Hepatocyte (in vitro differentiated cells): ENCODE measurements around the gene DYSF. TPM values are rescaled to one million over a fixed set of nuclear protein-coding genes. Genes with fewer than 3 reads are reported as not detected.

Experiments used
- DNase-seq: peaks from one replicate; pipeline ENCODE4 v3.0.0-alpha.2; 2016; ENCODE audit warnings: low spot score
- H2AFZ ChIP-seq: fragments of 200-600 bp; sonication (generic); 2 replicates; pipeline ENCODE4 v1.6.0; 2016; ENCODE audit warnings: antibody characterized with exemption, mild to moderate bottlenecking
- H3K27ac ChIP-seq: fragments of 200-600 bp; sonication (generic); 2 replicates; pipeline ENCODE4 v1.5.1; 2016; ENCODE audit warnings: mild to moderate bottlenecking
- H3K27me3 ChIP-seq: fragments of 200-600 bp; sonication (generic); 2 replicates; pipeline ENCODE4 v1.6.1; 2016
- H3K36me3 ChIP-seq: fragments of 200-600 bp; sonication (generic); replicated peaks from 2 replicates; pipeline ENCODE4 v1.5.1; 2016; ENCODE audit warnings: low read depth; ENCODE audit not compliant: insufficient read depth
- H3K4me1 ChIP-seq: fragments of 200-600 bp; sonication (generic); 2 replicates; pipeline ENCODE4 v1.5.1; 2016; ENCODE audit warnings: mild to moderate bottlenecking, moderate library complexity; ENCODE audit not compliant: insufficient read depth
- H3K4me2 ChIP-seq: fragments of 200-600 bp; sonication (generic); 2 replicates; pipeline ENCODE4 v1.6.0; 2016
- H3K4me3 ChIP-seq: fragments of 200-600 bp; sonication (generic); 2 replicates; pipeline ENCODE4 v1.5.1; 2016; ENCODE audit warnings: mild to moderate bottlenecking
- H3K79me2 ChIP-seq: fragments of 200-600 bp; sonication (generic); 2 replicates; pipeline ENCODE4 v1.6.0; 2017; ENCODE audit warnings: mild to moderate bottlenecking
- H3K9me2 ChIP-seq: fragments of 200-600 bp; sonication (generic); replicated peaks from 2 replicates; pipeline ENCODE4 v1.6.0; 2017; ENCODE audit warnings: mild to moderate bottlenecking; ENCODE audit not compliant: insufficient read depth
- H3K9me3 ChIP-seq: fragments of 200-600 bp; sonication (generic); 2 replicates; pipeline ENCODE4 v1.5.1; 2016; ENCODE audit warnings: low read depth, mild to moderate bottlenecking
- H4K20me1 ChIP-seq: fragments of 200-600 bp; sonication (generic); 2 replicates; pipeline ENCODE4 v1.6.0; 2016; ENCODE audit warnings: mild to moderate bottlenecking; ENCODE audit not compliant: insufficient read depth, poor library complexity, severe bottlenecking
- CTCF ChIP-seq: fragments of 200-600 bp; sonication (generic); IDR thresholded peaks from 2 replicates; pipeline ENCODE4 v1.5.1; 2016; ENCODE audit warnings: antibody characterized with exemption, mild to moderate bottlenecking; ENCODE audit not compliant: poor library complexity
- EZH2 ChIP-seq: fragments of 200-600 bp; sonication (generic); IDR thresholded peaks from 2 replicates; pipeline ENCODE4 v1.6.1; 2016; ENCODE audit warnings: antibody characterized with exemption, mild to moderate bottlenecking, borderline replicate concordance
- EZH2phosphoT487 ChIP-seq: fragments of 200-600 bp; sonication (generic); IDR thresholded peaks from one replicate; pipeline ENCODE4 v1.6.1; 2018; ENCODE audit warnings: antibody characterized with exemption, mild to moderate bottlenecking, low read depth, moderate library complexity; ENCODE audit not compliant: unreplicated experiment, severe bottlenecking
- WGBS: methylation state at CpG from one replicate; pipeline ENCODE4 v1.1.6; 2016; ENCODE audit warnings: low lambda C conversion rate; ENCODE audit errors: missing lambda C conversion rate; 5-methylcytosine and 5-hydroxymethylcytosine counted together
- polyA plus RNA-seq: library from polyadenylated mRNA; unstranded; fragments of >200 nt; fragmentation: Nextera tagmentation; extraction: Ambion mirVana; gene quantifications from 2 replicates; pipeline ENCODE4 v1.2.1, GENCODE V29; 2016
- total RNA-seq: library from RNA; depleted of rRNA; stranded (reverse); fragments of >200 nt; gene quantifications from 2 replicates; pipeline ENCODE4 v1.2.3, GENCODE V29; 2014

DYSF gene
- total and polyA plus RNA-seq, 2 experiments from 2014 or later: 0.25 to 0.90 TPM

- no peak for DNase-seq
- no peaks in the 10 kb centered on the region for H4K20me1 ChIP-seq
- H3K4me1 ChIP-seq: no peaks in the 10 kb centered on the region
- H2AFZ ChIP-seq: no peak overlapping the region
- no peak overlapping the region for H3K27ac ChIP-seq
- no peaks in the 10 kb centered on the region for H3K9me2 ChIP-seq
- no peak overlapping the region for H3K4me2 ChIP-seq
- no peaks in the 10 kb centered on the region for H3K36me3 ChIP-seq
- WGBS: 97% methylated on average over 8 of the region's 8 CpGs
- H3K9me3 ChIP-seq: no peaks in the 10 kb centered on the region
- H3K4me3 ChIP-seq: no peak overlapping the region
- H3K27me3 ChIP-seq: no peaks in the 10 kb centered on the region
- TF ChIP-seq EZH2 (no peak), EZH2phosphoT487 (no peak), CTCF (no peak)
- H3K79me2 ChIP-seq: no peaks in the 10 kb centered on the region
Measured at GRCh38 chr2:71712158-71712818, 258.9 kb downstream of the DYSF start.

DNA sequence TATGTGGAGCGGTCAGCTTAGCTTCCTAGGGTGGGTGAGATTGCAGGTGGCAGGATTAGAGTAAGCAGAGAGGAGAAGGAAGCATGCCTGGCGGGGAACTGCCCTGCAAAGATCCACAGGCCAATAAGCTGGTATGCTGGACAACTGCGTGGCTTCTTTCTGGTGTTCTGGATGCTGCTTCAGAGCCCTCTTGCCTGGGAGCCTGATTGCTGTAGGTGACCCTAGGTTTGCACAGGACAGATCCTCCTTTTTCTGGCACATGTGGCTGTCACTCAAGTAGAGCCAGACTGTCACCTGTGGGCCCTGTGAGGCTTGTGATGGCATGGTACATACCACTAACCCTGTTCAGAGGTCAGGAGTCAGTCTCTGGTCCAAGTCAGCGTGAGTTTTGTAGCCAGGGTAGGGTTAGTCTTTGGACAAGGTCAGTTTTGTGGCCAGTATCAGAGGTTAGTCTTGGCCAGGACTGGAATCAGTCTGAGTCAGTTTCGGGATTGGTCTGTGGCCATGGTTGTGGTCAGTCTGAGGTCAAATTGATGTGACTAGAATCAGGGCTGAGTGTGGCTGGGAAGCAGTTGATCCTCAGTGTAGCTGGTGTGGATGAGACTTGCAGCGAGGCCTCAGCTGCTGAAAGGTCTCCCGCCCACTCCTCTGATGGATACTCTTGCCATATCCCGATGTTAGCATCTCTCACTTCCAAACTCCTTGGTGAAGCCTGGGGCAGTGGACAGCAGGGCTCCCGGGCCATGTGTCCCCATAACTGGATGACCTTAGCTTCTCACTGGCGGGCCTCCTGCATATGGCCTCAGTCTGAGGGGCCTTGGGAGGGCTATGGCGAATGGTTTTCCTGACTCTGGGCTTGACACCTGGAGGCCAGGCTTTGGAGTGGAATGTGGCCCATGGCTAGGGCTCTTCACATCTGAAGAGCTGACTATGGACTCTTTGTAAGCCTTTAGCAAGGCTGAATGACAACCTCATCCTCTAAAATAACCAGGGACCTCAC is 260.5 kb downstream of the DYSF start:
- WGBS: 88% methylated on average over 11 of the region's 11 CpGs
- H3K9me2 ChIP-seq: no peaks in the 10 kb centered on the region
- DNase-seq: no peak
- H2AFZ ChIP-seq: no peak overlapping the region
- H3K27me3 ChIP-seq: no peaks in the 10 kb centered on the region
- H4K20me1 ChIP-seq: no peaks in the 10 kb centered on the region
- no peaks in the 10 kb centered on the region for H3K36me3 ChIP-seq
- H3K4me1 ChIP-seq: no peaks in the 10 kb centered on the region
- H3K79me2 ChIP-seq: no peaks in the 10 kb centered on the region
- no peak overlapping the region for H3K4me2 ChIP-seq
- no peak overlapping the region for H3K27ac ChIP-seq
- TF ChIP-seq CTCF (no peak), EZH2phosphoT487 (no peak), EZH2 (no peak)
- H3K4me3 ChIP-seq: no peak overlapping the region
- no peaks in the 10 kb centered on the region for H3K9me3 ChIP-seq

GRCh38 chr2:71714601-71715240 is 261.4 kb downstream of the DYSF start:
- Histone ChIP-seq H3K79me2 (no peaks in the 10 kb centered on the region), H3K27ac (no peak overlapping the region), H3K4me3 (no peak overlapping the region), H3K4me1 (no peaks in the 10 kb centered on the region), H3K9me2 (no peaks in the 10 kb centered on the region), H3K36me3 (no peaks in the 10 kb centered on the region), H3K4me2 (no peak overlapping the region), H4K20me1 (no peaks in the 10 kb centered on the region), H3K9me3 (no peaks in the 10 kb centered on the region), H2AFZ (no peak overlapping the region), H3K27me3 (no peaks in the 10 kb centered on the region)
- TF ChIP-seq EZH2phosphoT487 (no peak), EZH2 (no peak), CTCF (no peak)
- DNase-seq: no peak
- 96% methylated on average over 4 of the region's 4 CpGs for WGBS
